A549 (cell line): Measurements from ENCODE around the gene ZNRF2.

Source experiments
- BHLHE40 ChIP-seq: IDR thresholded peaks from 2 replicates; pipeline ENCODE4 v1.6.1; 2012; ENCODE audit warnings: low read depth, low read length, inconsistent platforms
- CEBPB ChIP-seq, 2 experiments: fragments of >200 bp in 1 of 2; sonication (Bioruptor Twin) in 1 of 2; formaldehyde crosslinking in 1 of 2; IDR thresholded peaks; 2 replicates each; pipeline ENCODE4 v1.6.1; 2012 to 2016
- CTCF ChIP-seq: fragments of >200 bp; sonication (Bioruptor Twin); formaldehyde crosslinking; IDR thresholded peaks from 3 replicates; pipeline ENCODE4 v1.5.1; 2016
- ELK1 ChIP-seq: fragments of 150-350 bp; IDR thresholded peaks from 2 replicates; pipeline ENCODE4 v1.6.1; 2014; ENCODE audit warnings: low read depth, mild to moderate bottlenecking, low read length
- GATA3 ChIP-seq: IDR thresholded peaks from 2 replicates; pipeline ENCODE4 v1.6.1; 2012; ENCODE audit warnings: borderline replicate concordance
- HOXB5 ChIP-seq: fragments of 250-450 bp; sonication (Bioruptor Pico); IDR thresholded peaks from 2 replicates; pipeline ENCODE4 v1.5.0; 2020; ENCODE audit warnings: mild to moderate bottlenecking, moderate library complexity
- MAFK ChIP-seq: fragments of 450-650 bp; IDR thresholded peaks from 2 replicates; pipeline ENCODE4 v1.6.1; 2014; ENCODE audit not compliant: partially characterized antibody
- NFE2L2 ChIP-seq: fragments of 150-350 bp; conservative IDR thresholded peaks from 2 replicates; pipeline ENCODE4 v1.6.1; 2014; ENCODE audit warnings: low read length
- PBX3 ChIP-seq: IDR thresholded peaks from 2 replicates; pipeline ENCODE4 v1.6.1; 2012
- REST ChIP-seq: fragments of 200-600 bp; sonication (generic); IDR thresholded peaks from 2 replicates; pipeline ENCODE4 v1.6.1; 2016; ENCODE audit warnings: antibody characterized with exemption, mild to moderate bottlenecking, moderate library complexity

- no peak for TF ChIP-seq PBX3
- no peak for TF ChIP-seq CEBPB (IDR thresholded peaks at IDR 0.05)
- no peak for TF ChIP-seq NFE2L2
- no peak for TF ChIP-seq CTCF
- no peak for TF ChIP-seq REST
- TF ChIP-seq ELK1 = no peak
- no peak for TF ChIP-seq GATA3
- no peak for TF ChIP-seq MAFK
- no peak for TF ChIP-seq HOXB5 (CRISPR knock-in tag)
- no peak for TF ChIP-seq BHLHE40
Measured at GRCh38 chr7:30354791-30355190, 70.4 kb downstream of the ZNRF2 start.
